ENCODE measurements around the gene ATP9A. TPM values are rescaled to one million over a fixed set of nuclear protein-coding genes. Genes with fewer than 3 reads are reported as not detected.
"Not testable (repeated sequence)": the region's sequence is repeated elsewhere in the genome, so short reads cannot be mapped to it uniquely, and the experiment has no call there.

ATP9A gene
- total RNA-seq, 6 experiments from 2014 or later: 10.5 to 17.4 (median 13.0) TPM

- 86% methylated on average over 5 of the region's 7 CpGs for WGBS (ENCODE audit: insufficient coverage, low coverage, low lambda C conversion rate, missing lambda C conversion rate)
- no peaks in the 10 kb centered on the region for H3K27me3 ChIP-seq
- H3K9me3 ChIP-seq: no peaks in the 10 kb centered on the region
- H3K27ac ChIP-seq: no peak overlapping the region
- TF ChIP-seq CTCF (IDR thresholded peaks at IDR 0.05): no peak
- H3K36me3 ChIP-seq: no peaks in the 10 kb centered on the region
- DNase-seq (no peak), ATAC-seq (no peak)
- H3K4me3 ChIP-seq: no peak overlapping the region
- H3K4me1 ChIP-seq: peaks cover 0 to 30% (median 16%) of the 10 kb centered on the region in 4 donors
- intact Hi-C loops (cut with DNase I): no loop called here
Observed at GRCh38 chr20:51747182-51747911, 20.8 kb downstream of the ATP9A start.

- H3K27ac ChIP-seq: no peak overlapping the region
- ATAC-seq: no peak
- no peak for TF ChIP-seq CTCF (IDR thresholded peaks at IDR 0.05)
- TF ChIP-seq POLR2A (IDR thresholded peaks at IDR 0.05): no peak
Observed at GRCh38 chr20:51745804-51746203, 22.4 kb downstream of the ATP9A start.

GRCh38 chr20:51740838-51741237 lies 27.4 kb downstream of the ATP9A start:
- H3K9me3 ChIP-seq: no peaks in the 10 kb centered on the region
- no peak for ATAC-seq
- peaks cover 0 to 16% (median 6%) of the 10 kb centered on the region in 4 donors for H3K4me1 ChIP-seq
- no peak overlapping the region for H3K27ac ChIP-seq
- 92% methylated on average over 3 of the region's 3 CpGs for WGBS (ENCODE audit: insufficient coverage, low coverage, low lambda C conversion rate, missing lambda C conversion rate)
- no peak for DNase-seq
- no peak overlapping the region for H3K4me3 ChIP-seq
- intact Hi-C loops (cut with DNase I): no loop called here
- no peak for TF ChIP-seq CTCF (IDR thresholded peaks at IDR 0.05)
- H3K36me3 ChIP-seq: no peaks in the 10 kb centered on the region
- no peaks in the 10 kb centered on the region for H3K27me3 ChIP-seq

More at GRCh38 chr20:51745804-51746203, 22.4 kb downstream of the ATP9A start:
- Histone ChIP-seq H3K4me1 (peaks cover 0 to 21% (median 12%) of the 10 kb centered on the region in 4 donors), H3K4me3 (no peak overlapping the region), H3K36me3 (no peaks in the 10 kb centered on the region), H3K9me3 (no peaks in the 10 kb centered on the region), H3K27me3 (no peaks in the 10 kb centered on the region)
- DNase-seq: no peak
- WGBS (ENCODE audit: insufficient coverage, low coverage, low lambda C conversion rate, missing lambda C conversion rate): 92% methylated on average over 2 of the region's 3 CpGs
- intact Hi-C loops (cut with DNase I): no loop called here

GRCh38 chr20:51740308-51740707 lies 27.9 kb downstream of the ATP9A start:
- H3K27me3 ChIP-seq; intact Hi-C loops (cut with DNase I); H3K27ac ChIP-seq; DNase-seq; ATAC-seq; H3K36me3 ChIP-seq; H3K4me3 ChIP-seq; H3K9me3 ChIP-seq: not testable (repeated sequence)
- WGBS (ENCODE audit: insufficient coverage, low coverage, low lambda C conversion rate, missing lambda C conversion rate): 90% methylated on average over 5 of the region's 7 CpGs
- peaks cover 0 to 16% (median 6%) of the 10 kb centered on the region in 4 donors for H3K4me1 ChIP-seq

GRCh38 chr20:51739722-51740249 lies 28.4 kb downstream of the ATP9A start:
- no peaks in the 10 kb centered on the region for H3K36me3 ChIP-seq
- TF ChIP-seq POLR2A (IDR thresholded peaks at IDR 0.05) (no peak), CTCF (IDR thresholded peaks at IDR 0.05) (no peak)
- intact Hi-C loops (cut with DNase I): no loop called here
- ATAC-seq (no peak), DNase-seq (no peak)
- H3K27me3 ChIP-seq: no peaks in the 10 kb centered on the region
- H3K4me3 ChIP-seq: no peak overlapping the region
- no peaks in the 10 kb centered on the region for H3K9me3 ChIP-seq
- no peak overlapping the region for H3K27ac ChIP-seq
- 80% methylated on average over 2 of the region's 4 CpGs for WGBS (ENCODE audit: insufficient coverage, low coverage, low lambda C conversion rate, missing lambda C conversion rate)
- peaks cover 0 to 14% (median 5%) of the 10 kb centered on the region in 4 donors for H3K4me1 ChIP-seq

All from right lobe of liver (tissue), 6 donors.